CD4-positive, alpha-beta T cell (primary cell): ENCODE measurements around the gene RFK. TPM values are rescaled to one million over a fixed set of nuclear protein-coding genes. Genes with fewer than 3 reads are reported as not detected.

Experiments
- ATAC-seq: fragments of 200-7000 bp; cut with Tn5 transposase; one replicate; pipeline ENCODE4 v1.10.0; 2022; ENCODE audit warnings: mild to moderate bottlenecking; ENCODE audit not compliant: poor library complexity
- CTCF ChIA-PET: fragments of 350-600 bp; sonication (Branson Sonifier 250); formaldehyde crosslinking; loops from one replicate; lab custom pipeline; 2021; ENCODE audit warnings: antibody characterized with exemption, inconsistent platforms; lab: Charles Lee
- POLR2A ChIA-PET: fragments of 350-600 bp; sonication (Branson Sonifier 250); formaldehyde crosslinking; loops from one replicate; lab custom pipeline; 2021; ENCODE audit warnings: antibody characterized with exemption, inconsistent platforms; lab: Charles Lee
- DNase-seq, 14 experiments: peaks; one replicate each; pipeline ENCODE4 v3.0.0-alpha.2; 2013 to 2020; ENCODE audit warnings: mixed read lengths in 2 of 14
- H3K27ac ChIP-seq, 2 donors: one replicate each; pipeline versions ENCODE4 v1.5.1 to v1.7.0; 2013; ENCODE audit warnings: low read length in 2 of 2, low read depth in 1 of 2, mild to moderate bottlenecking in 1 of 2
- H3K27me3 ChIP-seq, 2 experiments: 1 replicate in 1 of 2; 2 replicates in 1 of 2; pipeline versions ENCODE4 v1.6.1 to v1.7.0; 2013; ENCODE audit warnings: low read length in 2 of 2, control low read depth in 1 of 2, mild to moderate bottlenecking in 1 of 2, moderate library complexity in 1 of 2; ENCODE audit not compliant: insufficient read depth in 2 of 2, control insufficient read depth in 1 of 2
- H3K36me3 ChIP-seq: one replicate; pipeline ENCODE4 v1.6.1; 2013; ENCODE audit warnings: low read length, control low read depth; ENCODE audit not compliant: insufficient read depth
- H3K4me1 ChIP-seq: one replicate; pipeline ENCODE4 v1.6.1; 2013; ENCODE audit warnings: low read length, control low read depth; ENCODE audit not compliant: insufficient read depth
- H3K4me3 ChIP-seq: one replicate; pipeline ENCODE4 v1.5.1; 2013; ENCODE audit warnings: mild to moderate bottlenecking, low read length, moderate library complexity
- H3K9me3 ChIP-seq, 2 experiments: 1 replicate in 1 of 2; 2 replicates in 1 of 2; pipeline versions ENCODE4 v1.6.1 to v1.7.0; 2013; ENCODE audit warnings: low read length in 2 of 2, mild to moderate bottlenecking in 2 of 2, control low read depth in 1 of 2, moderate library complexity in 1 of 2; ENCODE audit not compliant: control insufficient read depth in 1 of 2, insufficient read depth in 1 of 2
- H3K27ac Mint-ChIP-seq: one replicate; pipeline ENCODE4 v1.8.0; 2020; ENCODE audit warnings: mixed read lengths
- H3K27me3 Mint-ChIP-seq: one replicate; pipeline ENCODE4 v1.8.0; 2021; ENCODE audit warnings: mixed read lengths
- H3K36me3 Mint-ChIP-seq: one replicate; pipeline ENCODE4 v1.8.0; 2021; ENCODE audit warnings: low read depth, mixed read lengths
- H3K4me1 Mint-ChIP-seq: one replicate; pipeline ENCODE4 v1.8.0; 2021; ENCODE audit warnings: low read depth, mixed read lengths
- H3K4me3 Mint-ChIP-seq: one replicate; pipeline ENCODE4 v1.8.0; 2020; ENCODE audit warnings: mild to moderate bottlenecking, mixed read lengths
- H3K9me3 Mint-ChIP-seq: one replicate; pipeline ENCODE4 v1.8.0; 2020; ENCODE audit warnings: mixed read lengths
- intact Hi-C, 2 experiments: fragments of 100-400 bp; cut with DNase I in 1 of 2; cut with micrococcal nuclease in 1 of 2; formaldehyde crosslinking; loops; one replicate each; pipeline versions ENCODE4 v1.15.1 to v1.9.0; 2023 to 2025; cut with DNase I, micrococcal nuclease
- total RNA-seq, 174 experiments: library from RNA in 2 of 174; stranded (reverse) in 2 of 174; gene quantifications; one replicate each; pipeline ENCODE4 v1.2.3 and lab custom pipeline; 2021 to 2026
- TF ChIP-seq, protein P1 (sequence below): fragments of 200-600 bp; IDR thresholded peaks from one replicate; pipeline ENCODE4 v1.8.0; 2022; ENCODE audit warnings: antibody characterized with exemption, mild to moderate bottlenecking

The RFK gene
- total RNA-seq, 2 experiments from 2014 or later, result 7.4 to 8.4 TPM

- TF ChIP-seq, protein P1, sequence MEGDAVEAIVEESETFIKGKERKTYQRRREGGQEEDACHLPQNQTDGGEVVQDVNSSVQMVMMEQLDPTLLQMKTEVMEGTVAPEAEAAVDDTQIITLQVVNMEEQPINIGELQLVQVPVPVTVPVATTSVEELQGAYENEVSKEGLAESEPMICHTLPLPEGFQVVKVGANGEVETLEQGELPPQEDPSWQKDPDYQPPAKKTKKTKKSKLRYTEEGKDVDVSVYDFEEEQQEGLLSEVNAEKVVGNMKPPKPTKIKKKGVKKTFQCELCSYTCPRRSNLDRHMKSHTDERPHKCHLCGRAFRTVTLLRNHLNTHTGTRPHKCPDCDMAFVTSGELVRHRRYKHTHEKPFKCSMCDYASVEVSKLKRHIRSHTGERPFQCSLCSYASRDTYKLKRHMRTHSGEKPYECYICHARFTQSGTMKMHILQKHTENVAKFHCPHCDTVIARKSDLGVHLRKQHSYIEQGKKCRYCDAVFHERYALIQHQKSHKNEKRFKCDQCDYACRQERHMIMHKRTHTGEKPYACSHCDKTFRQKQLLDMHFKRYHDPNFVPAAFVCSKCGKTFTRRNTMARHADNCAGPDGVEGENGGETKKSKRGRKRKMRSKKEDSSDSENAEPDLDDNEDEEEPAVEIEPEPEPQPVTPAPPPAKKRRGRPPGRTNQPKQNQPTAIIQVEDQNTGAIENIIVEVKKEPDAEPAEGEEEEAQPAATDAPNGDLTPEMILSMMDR, result no peak
- H3K4me1 ChIP-seq, result no peaks in the 10 kb centered on the region
- no peaks in the 10 kb centered on the region for H3K4me1 Mint-ChIP-seq
- no peaks in the 10 kb centered on the region for H3K9me3 ChIP-seq
- H3K9me3 Mint-ChIP-seq, result no peaks in the 10 kb centered on the region
- no peak overlapping the region for H3K27ac ChIP-seq
- H3K27ac Mint-ChIP-seq, result no peak overlapping the region
- no peaks in the 10 kb centered on the region for H3K27me3 Mint-ChIP-seq
- H3K27me3 ChIP-seq, result no peaks in the 10 kb centered on the region
- ChIA-PET CTCF (no interaction called here), POLR2A (interaction anchor here (0.8 to 1.0 kb wide), 2 partner anchors 24 to 273 kb away, joined by 3 to 4 read pairs; no protein-coding TSS in a partner anchor)
- DNase-seq (no peak), ATAC-seq (no peak)
- no peaks in the 10 kb centered on the region for H3K36me3 ChIP-seq
- H3K4me3 ChIP-seq, result no peak overlapping the region
- H3K4me3 Mint-ChIP-seq, result no peak overlapping the region
- no peaks in the 10 kb centered on the region for H3K36me3 Mint-ChIP-seq
- intact Hi-C loops, result no loop called here
These were observed 24.6 kb downstream of the RFK start for GRCh38 chr9:76369583-76369982.

DNA sequence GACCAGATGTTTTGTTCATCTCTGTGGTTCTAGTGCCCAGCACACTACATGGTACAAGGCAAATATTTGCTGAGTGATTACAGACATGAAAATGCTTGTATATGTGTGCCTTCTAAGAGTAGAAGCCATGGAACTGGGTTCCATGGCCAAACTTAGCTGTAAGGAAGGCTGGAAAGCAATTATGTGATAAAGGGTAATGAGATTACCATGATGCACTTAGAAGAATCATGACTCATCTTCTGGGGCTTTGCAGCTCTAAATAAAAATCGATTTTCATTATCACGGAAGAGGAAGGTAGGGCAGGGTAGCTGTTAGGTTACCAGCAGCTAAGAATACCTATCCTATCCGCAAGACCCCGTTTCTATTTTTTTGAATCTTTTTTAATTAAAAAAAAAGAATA lies 28.0 kb downstream of the RFK start:
- Mint-ChIP-seq H3K4me1 (no peaks in the 10 kb centered on the region), H3K4me3 (no peak overlapping the region), H3K27ac (no peak overlapping the region), H3K27me3 (no peaks in the 10 kb centered on the region), H3K36me3 (no peaks in the 10 kb centered on the region), H3K9me3 (no peaks in the 10 kb centered on the region)
- POLR2A ChIA-PET, result no interaction called here
- Histone ChIP-seq H3K4me3 (no peak overlapping the region), H3K4me1 (no peaks in the 10 kb centered on the region), H3K9me3 (no peaks in the 10 kb centered on the region), H3K27ac (no peak overlapping the region), H3K27me3 (no peaks in the 10 kb centered on the region), H3K36me3 (no peaks in the 10 kb centered on the region)
- CTCF ChIA-PET, result interaction anchor here (0.6 kb wide), 1 partner anchor 9 kb away, joined by 3 read pairs; no protein-coding TSS in a partner anchor
- ATAC-seq, result no peak
- TF ChIP-seq, protein P1, result no peak
- DNase-seq, result no peak
- intact Hi-C loops, result no loop called here

GRCh38 chr9:76365028-76365427 lies 29.2 kb downstream of the RFK start:
- H3K36me3 Mint-ChIP-seq, result no peaks in the 10 kb centered on the region
- no peaks in the 10 kb centered on the region for H3K27me3 ChIP-seq
- no peak overlapping the region for H3K27ac ChIP-seq
- H3K4me3 ChIP-seq, result no peak overlapping the region
- CTCF ChIA-PET, result no interaction called here
- H3K4me1 Mint-ChIP-seq, result no peaks in the 10 kb centered on the region
- H3K4me3 Mint-ChIP-seq, result no peak overlapping the region
- H3K9me3 ChIP-seq, result no peaks in the 10 kb centered on the region
- H3K36me3 ChIP-seq, result no peaks in the 10 kb centered on the region
- intact Hi-C loops, result no loop called here
- TF ChIP-seq, protein P1, result no peak
- no peaks in the 10 kb centered on the region for H3K9me3 Mint-ChIP-seq
- ATAC-seq (no peak), DNase-seq (no peak)
- no peaks in the 10 kb centered on the region for H3K4me1 ChIP-seq
- no peaks in the 10 kb centered on the region for H3K27me3 Mint-ChIP-seq
- POLR2A ChIA-PET, result no interaction called here
- H3K27ac Mint-ChIP-seq, result no peak overlapping the region
